Liver (tissue), 9 donors: ENCODE data around the gene EFNA2. TPM values are rescaled to one million over a fixed set of nuclear protein-coding genes. Genes with fewer than 3 reads are reported as not detected.

Experiments
- DNase-seq: peaks from one replicate; pipeline ENCODE4 v3.0.0-alpha.2; 2017; ENCODE audit warnings: low spot score
- H3K27ac ChIP-seq, 2 donors: one replicate each; pipeline ENCODE4 v1.7.0; 2013; ENCODE audit warnings: inconsistent platforms in 2 of 2, low read length in 2 of 2, control low read depth in 1 of 2, low read depth in 1 of 2, mild to moderate bottlenecking in 1 of 2
- H3K27me3 ChIP-seq, 4 donors: one replicate each; pipeline versions ENCODE4 v1.6.1 to v1.7.0; 2013; ENCODE audit warnings: low read length in 3 of 4, inconsistent platforms in 1 of 4, mild to moderate bottlenecking in 1 of 4, moderate library complexity in 1 of 4; ENCODE audit not compliant: control insufficient read depth in 4 of 4, insufficient read depth in 4 of 4
- H3K36me3 ChIP-seq, 4 donors: one replicate each; pipeline versions ENCODE4 v1.6.1 to v1.7.0; 2013; ENCODE audit warnings: low read length in 3 of 4, mild to moderate bottlenecking in 3 of 4, low read depth in 1 of 4, moderate library complexity in 1 of 4; ENCODE audit not compliant: control insufficient read depth in 4 of 4, insufficient read depth in 3 of 4
- H3K4me1 ChIP-seq, 4 donors: one replicate each; pipeline versions ENCODE4 v1.6.1 to v1.7.0; 2013; ENCODE audit warnings: low read length in 3 of 4, mild to moderate bottlenecking in 3 of 4, moderate library complexity in 1 of 4; ENCODE audit not compliant: control insufficient read depth in 4 of 4, insufficient read depth in 4 of 4
- H3K4me3 ChIP-seq, 3 donors: one replicate each; pipeline versions ENCODE4 v1.6.1 to v1.7.0; 2013; ENCODE audit warnings: low read length in 3 of 3, control low read depth in 1 of 3, low read depth in 1 of 3, mild to moderate bottlenecking in 1 of 3
- H3K9ac ChIP-seq, 2 donors: one replicate each; pipeline ENCODE4 v1.7.0; 2013; ENCODE audit warnings: low read length in 2 of 2, mild to moderate bottlenecking in 2 of 2, moderate library complexity in 2 of 2, control low read depth in 1 of 2, low read depth in 1 of 2
- H3K9me3 ChIP-seq, 4 donors: one replicate each; pipeline versions ENCODE4 v1.6.1 to v1.7.0; 2013; ENCODE audit warnings: low read length in 3 of 4; ENCODE audit not compliant: control insufficient read depth in 4 of 4
- ATF3 ChIP-seq: IDR thresholded peaks from 2 replicates; pipeline ENCODE4 v1.6.1; 2016; ENCODE audit warnings: antibody characterized with exemption
- CTCF ChIP-seq: fragments of 150-350 bp; IDR thresholded peaks from 2 replicates; pipeline ENCODE4 v1.5.1; 2017; ENCODE audit warnings: improper control_type of control experiment, low read depth, low read length; ENCODE audit not compliant: missing input control
- EGR1 ChIP-seq, 2 donors: IDR thresholded peaks; 2 replicates each; pipeline ENCODE4 v1.6.1; 2016 to 2018; ENCODE audit warnings: antibody characterized with exemption in 2 of 2, low read depth in 2 of 2
- FOXA1 ChIP-seq: IDR thresholded peaks from 2 replicates; pipeline ENCODE4 v1.6.1; 2016; ENCODE audit warnings: antibody characterized with exemption
- FOXA2 ChIP-seq: IDR thresholded peaks from 2 replicates; pipeline ENCODE4 v1.6.1; 2016; ENCODE audit warnings: antibody characterized with exemption
- HNF4A ChIP-seq, 2 donors: conservative IDR thresholded peaks; 2 replicates each; pipeline ENCODE4 v1.6.1; 2016; ENCODE audit warnings: antibody characterized with exemption in 2 of 2, mild to moderate bottlenecking in 2 of 2
- JUND ChIP-seq, 2 donors: IDR thresholded peaks; 2 replicates each; pipeline ENCODE4 v1.6.1; 2016; ENCODE audit warnings: antibody characterized with exemption in 2 of 2
- MAX ChIP-seq: IDR thresholded peaks from 2 replicates; pipeline ENCODE4 v1.6.1; 2016; ENCODE audit warnings: antibody characterized with exemption
- NR2F2 ChIP-seq: IDR thresholded peaks from 2 replicates; pipeline ENCODE4 v1.6.1; 2016; ENCODE audit warnings: antibody characterized with exemption
- REST ChIP-seq: IDR thresholded peaks from 2 replicates; pipeline ENCODE4 v1.6.1; 2016; ENCODE audit warnings: antibody characterized with exemption, mild to moderate bottlenecking
- RXRA ChIP-seq, 2 donors: IDR thresholded peaks; 2 replicates each; pipeline ENCODE4 v1.6.1; 2017 to 2018; ENCODE audit warnings: antibody characterized with exemption in 2 of 2, mild to moderate bottlenecking in 1 of 2
- SP1 ChIP-seq: IDR thresholded peaks from 2 replicates; pipeline ENCODE4 v1.6.1; 2018; ENCODE audit warnings: antibody characterized with exemption, mild to moderate bottlenecking
- YY1 ChIP-seq: IDR thresholded peaks from 2 replicates; pipeline ENCODE4 v1.6.1; 2016; ENCODE audit warnings: antibody characterized with exemption, mild to moderate bottlenecking
- ZBTB33 ChIP-seq: IDR thresholded peaks from 2 replicates; pipeline ENCODE4 v1.6.1; 2016; ENCODE audit warnings: antibody characterized with exemption
- WGBS: extraction: QIAGEN DNeasy Blood & Tissue Kit; methylation state at CpG from one replicate; pipeline ENCODE4 v1.1.7; 2013; 5-methylcytosine and 5-hydroxymethylcytosine counted together
- polyA plus RNA-seq, 2 donors: library from polyadenylated mRNA; stranded (reverse) in 1 of 2; unstranded in 1 of 2; fragments of 200-250 nt in 1 of 2; fragments of >200 nt in 1 of 2; fragmentation: Nextera tagmentation in 1 of 2; extraction: Ambion mirVana in 1 of 2; gene quantifications; one replicate each; pipeline versions ENCODE4 v1.2.1 to v1.2.3, GENCODE V29; 2013 to 2015
- total RNA-seq, 2 donors: library from RNA; depleted of rRNA; stranded (reverse); fragments of >200 nt; gene quantifications; one replicate each; pipeline ENCODE4 v1.2.3, GENCODE V29; 2014
- donor health status: healthy.
- donor health status: healthy.
- donor health status: healthy.
- donor health status: healthy.
- donor health status: healthy.

Gene EFNA2
- total and polyA plus RNA-seq, 4 donors, result 0.98 to 9.8 (median 4.3) TPM

- Histone ChIP-seq H3K27ac (peak overlapping the region in 1 of 2 donors; percentile 19), H3K36me3 (peaks cover 19 to 30% (median 21%) of the 10 kb centered on the region in 4 donors), H3K4me3 (no peak overlapping the region), H3K4me1 (peaks cover 28 to 84% (median 58%) of the 10 kb centered on the region in 4 donors), H3K27me3 (no peaks in the 10 kb centered on the region), H3K9me3 (no peaks in the 10 kb centered on the region), H3K9ac (no peak overlapping the region)
- DNase-seq, result no peak
- 90% methylated on average over 46 of the region's 46 CpGs for WGBS
- TF ChIP-seq ATF3 (no peak), MAX (no peak), CTCF (no peak), ZBTB33 (no peak), YY1 (no peak), RXRA (IDR thresholded peaks at IDR 0.05) (no peak), JUND (IDR thresholded peaks at IDR 0.05) (no peak), EGR1 (IDR thresholded peaks at IDR 0.05; ENCODE audit: low read depth in 2 of 2) (no peak), FOXA1 (no peak)
Measured at GRCh38 chr19:1256646-1257474, 28.8 kb upstream of the EFNA2 start.

- H3K4me1 ChIP-seq, result peaks cover 31 to 85% (median 62%) of the 10 kb centered on the region in 4 donors
- H3K4me3 ChIP-seq, result no peak overlapping the region
- WGBS, result 71% methylated on average over 23 of the region's 23 CpGs
- peaks cover 19 to 30% (median 21%) of the 10 kb centered on the region in 4 donors for H3K36me3 ChIP-seq
- TF ChIP-seq JUND (IDR thresholded peaks at IDR 0.05) (no peak), YY1 (no peak), REST (no peak), ATF3 (no peak), MAX (no peak), FOXA1 (no peak), RXRA (IDR thresholded peaks at IDR 0.05) (no peak), FOXA2 (no peak), SP1 (no peak), HNF4A (conservative IDR thresholded peaks at IDR 0.05) (no peak), ZBTB33 (no peak), NR2F2 (no peak), CTCF (no peak)
- no peaks in the 10 kb centered on the region for H3K27me3 ChIP-seq
- H3K9me3 ChIP-seq, result no peaks in the 10 kb centered on the region
- DNase-seq, result no peak
- H3K27ac ChIP-seq, result peak overlapping the region; percentile 28 to 50
- H3K9ac ChIP-seq, result no peak overlapping the region
Measured at GRCh38 chr19:1257475-1258162, 28.1 kb upstream of the EFNA2 start.
